ENCODE results near the gene LAMA3. TPM values are rescaled to one million over a fixed set of nuclear protein-coding genes. Genes with fewer than 3 reads are reported as not detected.

LAMA3 gene
- total RNA-seq, 3 donors from 2014 or later (not counting 1 experiment from before 2014, with no cell fraction given), result not detected

- WGBS (ENCODE audit: insufficient coverage), result 90% methylated on average over 2 of the region's 2 CpGs
Measured at GRCh38 chr18:23998018-23998417, 308.8 kb downstream of the LAMA3 start.

GRCh38 chr18:23998820-23999219 lies 309.6 kb downstream of the LAMA3 start:
- no peak for TF ChIP-seq CTCF (IDR thresholded peaks at IDR 0.05)
- WGBS (ENCODE audit: insufficient coverage), result 0% methylated on average over 1 of the region's 4 CpGs
- H3K4me1 Mint-ChIP-seq, result peaks cover 54 to 60% of the 10 kb centered on the region in 2 donors

More at GRCh38 chr18:23998018-23998417, 308.8 kb downstream of the LAMA3 start:
- TF ChIP-seq CTCF (IDR thresholded peaks at IDR 0.05), result no peak
- intact Hi-C loops (cut with micrococcal nuclease), result no loop called here
- H3K27me3 ChIP-seq (ENCODE audit: control insufficient read depth, insufficient read depth, low read length), result no peaks in the 10 kb centered on the region
- no peak for DNase-seq
- no peak overlapping the region for H3K27ac ChIP-seq (ENCODE audit: low read length)
- H3K4me1 ChIP-seq (ENCODE audit: control insufficient read depth, insufficient read depth, low read length), result peaks cover 39% of the 10 kb centered on the region
- no peaks in the 10 kb centered on the region for H3K9me3 Mint-ChIP-seq
- H3K36me3 Mint-ChIP-seq, result no peaks in the 10 kb centered on the region
- H3K4me3 ChIP-seq (ENCODE audit: low read length), result no peak overlapping the region
- no peak for ATAC-seq
- H3K36me3 ChIP-seq (ENCODE audit: control insufficient read depth, insufficient read depth, low read length), result no peaks in the 10 kb centered on the region
- no peak overlapping the region for H3K27ac Mint-ChIP-seq
- H3K4me3 Mint-ChIP-seq, result no peak overlapping the region
- peaks cover 50 to 53% of the 10 kb centered on the region in 2 donors for H3K4me1 Mint-ChIP-seq
- H3K27me3 Mint-ChIP-seq (ENCODE audit: low read depth in 2 of 2), result no peaks in the 10 kb centered on the region
- no peaks in the 10 kb centered on the region for H3K9me3 ChIP-seq (ENCODE audit: control insufficient read depth, insufficient read depth, low read length)

GRCh38 chr18:24000613-24001490 lies 311.6 kb downstream of the LAMA3 start:
- DNase-seq, result peak in 1 of 2 donors; percentile 55
- no peaks in the 10 kb centered on the region for H3K27me3 Mint-ChIP-seq (ENCODE audit: low read depth in 2 of 2)
- Histone ChIP-seq H3K9me3 (ENCODE audit: control insufficient read depth, insufficient read depth, low read length) (no peaks in the 10 kb centered on the region), H3K4me1 (ENCODE audit: control insufficient read depth, insufficient read depth, low read length) (peaks cover 47% of the 10 kb centered on the region), H3K36me3 (ENCODE audit: control insufficient read depth, insufficient read depth, low read length) (no peaks in the 10 kb centered on the region), H3K27ac (ENCODE audit: low read length) (peak overlapping the region; percentile 72), H3K27me3 (ENCODE audit: control insufficient read depth, insufficient read depth, low read length) (no peaks in the 10 kb centered on the region), H3K4me3 (ENCODE audit: low read length) (no peak overlapping the region)
- no peak for TF ChIP-seq CTCF (IDR thresholded peaks at IDR 0.05)
- peak overlapping the region; percentile 43 for H3K4me3 Mint-ChIP-seq
- H3K36me3 Mint-ChIP-seq, result no peaks in the 10 kb centered on the region
- intact Hi-C loops (cut with micrococcal nuclease), result no loop called here
- H3K9me3 Mint-ChIP-seq, result no peaks in the 10 kb centered on the region
- 74% methylated on average over 8 of the region's 8 CpGs for WGBS (ENCODE audit: insufficient coverage)
- peaks cover 54 to 62% of the 10 kb centered on the region in 2 donors for H3K4me1 Mint-ChIP-seq
- H3K27ac Mint-ChIP-seq, result peak overlapping the region; percentile 65 to 77
- peak; percentile 41 to 59 (median 57) for ATAC-seq

More at GRCh38 chr18:23998820-23999219, 309.6 kb downstream of the LAMA3 start:
- Histone ChIP-seq H3K4me3 (ENCODE audit: low read length) (no peak overlapping the region), H3K4me1 (ENCODE audit: control insufficient read depth, insufficient read depth, low read length) (peaks cover 46% of the 10 kb centered on the region), H3K27me3 (ENCODE audit: control insufficient read depth, insufficient read depth, low read length) (no peaks in the 10 kb centered on the region), H3K9me3 (ENCODE audit: control insufficient read depth, insufficient read depth, low read length) (no peaks in the 10 kb centered on the region), H3K27ac (ENCODE audit: low read length) (peak overlapping the region; percentile 30), H3K36me3 (ENCODE audit: control insufficient read depth, insufficient read depth, low read length) (no peaks in the 10 kb centered on the region)
- H3K27me3 Mint-ChIP-seq (ENCODE audit: low read depth in 2 of 2), result no peaks in the 10 kb centered on the region
- H3K27ac Mint-ChIP-seq, result peak overlapping the region; percentile 65 to 77
- ATAC-seq (no peak), DNase-seq (no peak)
- H3K36me3 Mint-ChIP-seq, result no peaks in the 10 kb centered on the region
- no peaks in the 10 kb centered on the region for H3K9me3 Mint-ChIP-seq
- H3K4me3 Mint-ChIP-seq, result no peak overlapping the region
- intact Hi-C loops (cut with micrococcal nuclease), result no loop called here

Data from natural killer cell (primary cell).